ENCODE measurements around the gene STAT1. TPM values are rescaled to one million over a fixed set of nuclear protein-coding genes. Genes with fewer than 3 reads are reported as not detected.
A peak's percentile ranks its signal among the peaks of the same experiment; 100 is the strongest.

STAT1 gene
- total RNA-seq (35.4 and 42.8 TPM in 2 replicates), polyA plus RNA-seq (32.0 and 36.6 TPM in 2 replicates)

GRCh38 chr2:191013932-191014652 lies at the start of gene STAT1:
Gene STAT1 (minus strand): TSS chr2:191014171. CDS start chr2:191010003, 4,168 bp downstream.
- Histone ChIP-seq H3K4me3 (peak within 1 kb of the TSS; percentile 88), H3K27ac (peak within 1 kb of the TSS; percentile 90), H3K4me1 (ENCODE audit: low read depth) (peaks cover 7% of the 10 kb centered on the region), H3K36me3 (peaks cover 7% of the 10 kb centered on the region), H3K9me3 (ENCODE audit: low read depth) (no peaks in the 10 kb centered on the region), H3K27me3 (no peaks in the 10 kb centered on the region)
- peak; percentile 94 to 95 for DNase-seq (ENCODE audit: low read depth in 1 of 2, low spot score in 1 of 2)
- TF ChIP-seq CTCF (IDR thresholded peaks at IDR 0.05; ENCODE audit: low read depth, low read length) = no peak

- Histone ChIP-seq H3K4me3 (no peak overlapping the region), H3K27me3 (no peaks in the 10 kb centered on the region), H3K27ac (no peak overlapping the region), H3K36me3 (no peaks in the 10 kb centered on the region), H3K9me3 (ENCODE audit: low read depth) (no peaks in the 10 kb centered on the region), H3K4me1 (ENCODE audit: low read depth) (no peaks in the 10 kb centered on the region)
- no peak for TF ChIP-seq CTCF (IDR thresholded peaks at IDR 0.05; ENCODE audit: low read depth, low read length)
- DNase-seq (ENCODE audit: low read depth in 1 of 2, low spot score in 1 of 2) = no peak
Measured at GRCh38 chr2:191063584-191063983, 49.6 kb upstream of the STAT1 start.

GRCh38 chr2:191061381-191061980 lies 47.5 kb upstream of the STAT1 start:
- Histone ChIP-seq H3K27me3 (no peaks in the 10 kb centered on the region), H3K36me3 (no peaks in the 10 kb centered on the region), H3K27ac (no peak overlapping the region), H3K9me3 (ENCODE audit: low read depth) (no peaks in the 10 kb centered on the region), H3K4me1 (ENCODE audit: low read depth) (no peaks in the 10 kb centered on the region), H3K4me3 (no peak overlapping the region)
- DNase-seq (ENCODE audit: low read depth in 1 of 2, low spot score in 1 of 2) = no peak
- no peak for TF ChIP-seq CTCF (IDR thresholded peaks at IDR 0.05; ENCODE audit: low read depth, low read length)

- TF ChIP-seq CTCF (IDR thresholded peaks at IDR 0.05; ENCODE audit: low read depth, low read length) = no peak
- no peaks in the 10 kb centered on the region for H3K27me3 ChIP-seq
- H3K9me3 ChIP-seq (ENCODE audit: low read depth) = no peaks in the 10 kb centered on the region
- H3K36me3 ChIP-seq = no peaks in the 10 kb centered on the region
- H3K4me1 ChIP-seq (ENCODE audit: low read depth) = no peaks in the 10 kb centered on the region
- H3K4me3 ChIP-seq = no peak overlapping the region
- no peak for DNase-seq (ENCODE audit: low read depth in 1 of 2, low spot score in 1 of 2)
- no peak overlapping the region for H3K27ac ChIP-seq
Measured at GRCh38 chr2:191059308-191059707, 45.3 kb upstream of the STAT1 start.

- no peaks in the 10 kb centered on the region for H3K4me1 ChIP-seq (ENCODE audit: low read depth)
- no peak overlapping the region for H3K4me3 ChIP-seq
- no peak overlapping the region for H3K27ac ChIP-seq
- no peaks in the 10 kb centered on the region for H3K27me3 ChIP-seq
- H3K36me3 ChIP-seq = no peaks in the 10 kb centered on the region
- no peaks in the 10 kb centered on the region for H3K9me3 ChIP-seq (ENCODE audit: low read depth)
- no peak for TF ChIP-seq CTCF (IDR thresholded peaks at IDR 0.05; ENCODE audit: low read depth, low read length)
- no peak for DNase-seq (ENCODE audit: low read depth in 1 of 2, low spot score in 1 of 2)
Measured at GRCh38 chr2:191056228-191056627, 42.3 kb upstream of the STAT1 start.

All from cardiac muscle cell (in vitro differentiated cells and primary cell).